Left ventricle myocardium inferior (tissue), 1 donor: ENCODE results near the gene SPRY1. TPM values are rescaled to one million over a fixed set of nuclear protein-coding genes. Genes with fewer than 3 reads are reported as not detected.

Experiments used
- DNase-seq: peaks from one replicate; pipeline ENCODE4 v3.0.0-alpha.2; 2020
- H3K27ac ChIP-seq: fragments of 200-600 bp; replicated peaks from 2 replicates; pipeline ENCODE4 v1.8.0; 2021
- H3K27me3 ChIP-seq: fragments of 200-600 bp; 2 replicates; pipeline ENCODE4 v1.8.0; 2021; ENCODE audit warnings: low read depth
- H3K36me3 ChIP-seq: fragments of 200-600 bp; 2 replicates; pipeline ENCODE4 v1.8.0; 2021
- H3K4me1 ChIP-seq: fragments of 200-600 bp; 2 replicates; pipeline ENCODE4 v1.8.0; 2021
- H3K4me3 ChIP-seq: fragments of 200-600 bp; 2 replicates; pipeline ENCODE4 v1.8.0; 2021; ENCODE audit warnings: mild to moderate bottlenecking, moderate library complexity
- H3K9me3 ChIP-seq: fragments of 200-600 bp; replicated peaks from 2 replicates; pipeline ENCODE4 v1.8.0; 2021
- intact Hi-C: fragments of 100-400 bp; cut with micrococcal nuclease; formaldehyde crosslinking; loops from one replicate; pipeline ENCODE4 v1.11.0; 2022
- total RNA-seq: library from RNA; stranded (reverse); fragmentation: NEBNext Ultra II Directional; extraction: Animal tissue kit (Norgen Biotek cat#: 25700); gene quantifications from one replicate; pipeline ENCODE4 v1.2.1, GENCODE V29; 2021
- TF ChIP-seq, protein P1 (sequence below): fragments of 200-600 bp; IDR thresholded peaks from 2 replicates; pipeline ENCODE4 v1.8.0; 2021; ENCODE audit warnings: antibody characterized with exemption, mild to moderate bottlenecking, borderline replicate concordance
- donor health status: DM: no; HTN: yes; CAD: no; lungs with severe emphysema.

Gene SPRY1
- total RNA-seq, 1 donor from 2014 or later = 39.7 TPM

DNA sequence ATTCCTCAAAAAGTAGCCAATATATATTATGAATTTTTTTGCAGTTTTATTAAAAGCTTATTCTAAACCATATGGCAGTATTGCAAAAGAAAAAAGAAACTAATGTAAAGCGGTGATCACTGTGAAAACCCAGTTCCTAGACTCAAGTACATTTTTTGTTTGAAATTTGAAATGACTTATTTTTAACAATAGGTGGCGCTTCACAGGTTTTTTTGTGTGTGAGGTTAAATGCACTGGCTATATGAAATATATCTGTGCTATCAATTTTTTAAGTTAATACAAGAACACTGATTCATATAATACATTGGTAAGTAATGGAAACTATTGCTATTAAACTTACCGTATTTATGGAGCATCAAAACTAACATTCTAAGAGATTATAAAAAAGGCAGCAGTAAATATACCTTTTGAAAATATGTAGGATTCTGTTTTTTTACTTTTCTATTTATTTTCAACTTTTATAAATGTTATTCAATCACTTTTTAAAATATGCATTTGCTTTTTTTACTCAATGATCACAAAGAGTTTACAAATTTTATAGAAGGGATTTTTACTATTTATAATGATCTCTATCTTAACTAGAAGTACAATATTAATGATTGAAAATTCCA is 5.6 kb upstream of the SPRY1 start:
- Histone ChIP-seq H3K4me3 (no peak overlapping the region), H3K36me3 (no peaks in the 10 kb centered on the region), H3K27me3 (no peaks in the 10 kb centered on the region), H3K4me1 (peaks cover 21% of the 10 kb centered on the region), H3K27ac (no peak overlapping the region), H3K9me3 (no peaks in the 10 kb centered on the region)
- intact Hi-C loops = loop anchor here (10.0 kb wide), 1 partner anchor 266 kb away; no protein-coding TSS in a partner anchor
- TF ChIP-seq, protein P1, sequence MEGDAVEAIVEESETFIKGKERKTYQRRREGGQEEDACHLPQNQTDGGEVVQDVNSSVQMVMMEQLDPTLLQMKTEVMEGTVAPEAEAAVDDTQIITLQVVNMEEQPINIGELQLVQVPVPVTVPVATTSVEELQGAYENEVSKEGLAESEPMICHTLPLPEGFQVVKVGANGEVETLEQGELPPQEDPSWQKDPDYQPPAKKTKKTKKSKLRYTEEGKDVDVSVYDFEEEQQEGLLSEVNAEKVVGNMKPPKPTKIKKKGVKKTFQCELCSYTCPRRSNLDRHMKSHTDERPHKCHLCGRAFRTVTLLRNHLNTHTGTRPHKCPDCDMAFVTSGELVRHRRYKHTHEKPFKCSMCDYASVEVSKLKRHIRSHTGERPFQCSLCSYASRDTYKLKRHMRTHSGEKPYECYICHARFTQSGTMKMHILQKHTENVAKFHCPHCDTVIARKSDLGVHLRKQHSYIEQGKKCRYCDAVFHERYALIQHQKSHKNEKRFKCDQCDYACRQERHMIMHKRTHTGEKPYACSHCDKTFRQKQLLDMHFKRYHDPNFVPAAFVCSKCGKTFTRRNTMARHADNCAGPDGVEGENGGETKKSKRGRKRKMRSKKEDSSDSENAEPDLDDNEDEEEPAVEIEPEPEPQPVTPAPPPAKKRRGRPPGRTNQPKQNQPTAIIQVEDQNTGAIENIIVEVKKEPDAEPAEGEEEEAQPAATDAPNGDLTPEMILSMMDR = peak; percentile 64
- no peak for DNase-seq

DNA sequence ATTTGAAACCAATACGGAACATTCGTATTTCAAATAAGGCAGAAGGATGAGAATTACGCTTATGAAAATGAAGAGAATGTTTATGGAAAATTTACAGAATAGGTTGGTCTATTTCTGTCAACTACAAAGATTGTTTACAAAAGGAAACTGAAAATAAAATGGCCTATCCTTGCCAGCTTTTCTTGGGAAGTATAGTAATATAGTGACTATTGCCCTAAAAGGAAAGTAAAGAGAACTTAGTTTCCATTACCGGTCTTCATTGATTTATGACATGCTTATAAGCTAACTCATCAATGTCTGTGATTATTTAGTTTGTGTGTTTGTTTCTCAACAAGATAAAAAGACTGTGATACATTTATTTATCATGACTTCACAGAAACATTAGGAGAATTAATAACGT is 2.9 kb upstream of the SPRY1 start:
- DNase-seq = no peak
- TF ChIP-seq, protein P1 = no peak
- peaks cover 14% of the 10 kb centered on the region for H3K36me3 ChIP-seq
- peak overlapping the region; percentile 24 for H3K27ac ChIP-seq
- intact Hi-C loops = loop anchor here (10.0 kb wide), 1 partner anchor 269 kb away; no protein-coding TSS in a partner anchor
- no peaks in the 10 kb centered on the region for H3K27me3 ChIP-seq
- H3K9me3 ChIP-seq = no peaks in the 10 kb centered on the region
- H3K4me1 ChIP-seq = peaks cover 32% of the 10 kb centered on the region
- H3K4me3 ChIP-seq = peak overlapping the region; percentile 39

DNA sequence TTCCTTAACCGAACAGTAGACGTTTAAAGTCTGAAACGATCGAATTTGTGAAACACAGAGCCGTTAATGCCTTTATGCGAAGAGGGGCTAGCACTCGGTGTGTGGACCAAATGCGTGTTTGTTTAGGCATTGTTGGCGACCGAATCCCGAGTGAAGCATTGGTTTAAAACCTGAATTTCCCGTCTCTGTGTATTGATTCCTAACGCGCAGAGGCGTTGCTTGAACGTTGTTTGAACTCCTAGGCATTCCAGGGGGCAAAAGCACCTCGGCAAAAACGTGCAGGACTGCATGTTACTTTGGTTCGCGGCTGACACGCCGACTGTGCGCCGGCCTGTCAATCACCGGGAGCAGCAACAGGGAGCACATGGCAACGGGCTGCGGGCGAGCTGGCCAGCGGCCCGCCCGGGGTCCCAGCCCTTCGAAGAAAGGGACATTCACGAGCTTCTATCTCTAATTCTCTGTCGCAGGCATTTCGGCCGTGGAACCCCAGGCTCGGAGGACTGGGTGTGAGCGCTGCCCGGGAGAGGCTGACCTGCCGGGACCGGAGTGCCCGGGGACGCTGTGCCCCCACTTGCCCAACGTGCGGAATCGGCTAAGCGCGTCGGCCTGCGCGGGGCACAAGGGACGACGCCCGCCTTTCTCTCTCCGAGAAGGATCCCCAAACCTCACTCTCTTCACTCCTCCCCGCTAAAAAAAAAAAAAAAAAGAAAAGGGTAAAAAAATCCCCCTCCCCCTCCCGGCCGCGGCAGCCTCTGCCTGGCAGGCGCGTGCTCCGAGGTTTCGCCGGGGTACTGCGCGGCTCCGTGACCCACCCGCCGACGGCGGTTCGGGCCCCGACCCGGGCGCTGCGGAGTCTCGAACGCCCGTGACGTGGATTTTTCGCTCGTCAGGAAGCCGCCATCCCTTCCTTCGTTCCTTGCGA is 810 bp downstream of the SPRY1 start:
- intact Hi-C loops = loop anchor here (10.0 kb wide), 1 partner anchor 273 kb away; no protein-coding TSS in a partner anchor
- peak overlapping the region; percentile 87 for H3K4me3 ChIP-seq
- H3K4me1 ChIP-seq = peaks cover 65% of the 10 kb centered on the region
- DNase-seq = peak; percentile 46
- peaks cover 26% of the 10 kb centered on the region for H3K36me3 ChIP-seq
- no peaks in the 10 kb centered on the region for H3K27me3 ChIP-seq
- H3K27ac ChIP-seq = peak overlapping the region; percentile 95
- H3K9me3 ChIP-seq = no peaks in the 10 kb centered on the region
- TF ChIP-seq, protein P1 = no peak

DNA sequence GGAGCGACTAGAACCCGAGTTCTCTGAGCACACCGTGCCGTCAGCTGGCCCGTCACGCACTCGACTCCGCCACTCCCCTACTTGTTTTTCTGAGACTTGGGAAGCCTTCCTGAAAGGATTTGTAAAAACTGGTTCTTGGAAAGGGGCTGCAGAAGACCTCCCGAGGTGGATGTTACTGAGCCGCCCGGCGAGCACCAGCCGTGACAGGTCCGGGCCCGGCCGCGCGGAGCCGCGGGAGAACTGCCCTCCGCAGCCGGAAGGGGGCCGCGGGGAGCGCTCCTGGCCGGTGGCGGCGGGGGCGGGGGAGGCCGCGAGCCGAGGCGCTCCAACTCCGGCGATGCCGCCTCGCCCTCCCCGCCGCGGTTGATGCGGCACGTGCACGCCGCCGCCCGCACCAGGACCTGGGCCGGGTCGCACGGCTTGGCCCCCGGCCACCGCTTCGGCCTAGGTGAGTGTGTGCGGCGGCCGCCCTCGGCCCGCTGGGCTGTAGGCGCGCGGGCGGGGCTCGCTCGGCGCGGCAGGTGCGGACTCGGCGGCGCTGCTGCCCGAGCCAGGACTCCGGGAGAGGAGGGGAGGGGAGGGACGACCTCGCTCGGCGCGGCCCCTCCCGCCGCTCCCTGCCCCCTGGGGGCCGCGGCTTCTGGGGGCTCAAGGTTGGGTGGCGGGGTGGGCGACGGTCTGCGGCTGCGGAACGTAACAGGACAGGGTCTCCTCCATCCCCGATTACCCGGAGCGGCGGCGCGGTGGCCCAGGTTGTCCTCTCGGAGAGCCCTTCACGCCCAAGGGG is 1.7 kb downstream of the SPRY1 start:
- peak; percentile 64 for DNase-seq
- TF ChIP-seq, protein P1 = peak; percentile 64
- no peaks in the 10 kb centered on the region for H3K9me3 ChIP-seq
- H3K27ac ChIP-seq = peak overlapping the region; percentile 95
- H3K4me3 ChIP-seq = peak overlapping the region; percentile 87
- peaks cover 74% of the 10 kb centered on the region for H3K4me1 ChIP-seq
- intact Hi-C loops = loop anchor here (10.0 kb wide), 1 partner anchor 273 kb away; no protein-coding TSS in a partner anchor
- peaks cover 35% of the 10 kb centered on the region for H3K36me3 ChIP-seq
- H3K27me3 ChIP-seq = no peaks in the 10 kb centered on the region
